Activated CD4-positive, alpha-beta T cell treated with anti-CD3 and anti-CD28 coated beads, Interleukin-2, Interleukin-4, amounts not matched to agents 100 ng/mL and 50 ng/mL, durations not matched to agents 16 hours and 8 hours (primary cell): ENCODE results near the gene COL6A2.
"Not testable (repeated sequence)": the region's sequence is repeated elsewhere in the genome, so short reads cannot be mapped to it uniquely, and the experiment has no call there.

Experiments used
- DNase-seq: peaks from one replicate; pipeline ENCODE4 v3.0.0-alpha.2; 2020; ENCODE audit warnings: low spot score

COL6A2 gene

GRCh38 chr21:46156678-46157077 is 58.8 kb downstream of the COL6A2 start:
- DNase-seq: no peak

- DNase-seq: no peak
These were observed 59.6 kb downstream of the COL6A2 start for GRCh38 chr21:46157396-46157986.

GRCh38 chr21:46157987-46158451 is 60.1 kb downstream of the COL6A2 start:
- DNase-seq: no peak

- DNase-seq: no peak
These were observed 60.9 kb downstream of the COL6A2 start for GRCh38 chr21:46158666-46159300.

GRCh38 chr21:46159390-46159789 is 61.5 kb downstream of the COL6A2 start:
- DNase-seq: no peak

GRCh38 chr21:46159841-46160656 is 62.1 kb downstream of the COL6A2 start:
- no peak for DNase-seq

- DNase-seq: no peak
These were observed 62.7 kb downstream of the COL6A2 start for GRCh38 chr21:46160657-46160906.

GRCh38 chr21:46160907-46161632 is 63.2 kb downstream of the COL6A2 start:
- DNase-seq: no peak

- DNase-seq: no peak
These were observed 64.0 kb downstream of the COL6A2 start for GRCh38 chr21:46161633-46162592.

- no peak for DNase-seq
These were observed 65.5 kb downstream of the COL6A2 start for GRCh38 chr21:46163380-46163779.

GRCh38 chr21:46165098-46165497 is 67.2 kb downstream of the COL6A2 start:
- DNase-seq: no peak

GRCh38 chr21:46168238-46168637 is 70.3 kb downstream of the COL6A2 start:
- DNase-seq: no peak

- no peak for DNase-seq
These were observed 70.9 kb downstream of the COL6A2 start for GRCh38 chr21:46168659-46169386.

- not testable (repeated sequence) for DNase-seq
These were observed 72.7 kb downstream of the COL6A2 start for GRCh38 chr21:46170436-46171193.

GRCh38 chr21:46171585-46171984 is 73.7 kb downstream of the COL6A2 start:
- no peak for DNase-seq

- DNase-seq: no peak
These were observed 74.3 kb downstream of the COL6A2 start for GRCh38 chr21:46171996-46172862.

GRCh38 chr21:46172863-46173528 is 75.1 kb downstream of the COL6A2 start:
- no peak for DNase-seq

GRCh38 chr21:46173573-46173972 is 75.7 kb downstream of the COL6A2 start:
- no peak for DNase-seq
